ENCODE measurements around the gene ZER1. TPM values are rescaled to one million over a fixed set of nuclear protein-coding genes. Genes with fewer than 3 reads are reported as not detected.

ZER1 gene
- total and polyA plus RNA-seq, 2 of the 8 experiments (the other 6 are each of a cell fraction or from before 2014, with no cell fraction given), result 20.5 to 26.6 TPM

DNA sequence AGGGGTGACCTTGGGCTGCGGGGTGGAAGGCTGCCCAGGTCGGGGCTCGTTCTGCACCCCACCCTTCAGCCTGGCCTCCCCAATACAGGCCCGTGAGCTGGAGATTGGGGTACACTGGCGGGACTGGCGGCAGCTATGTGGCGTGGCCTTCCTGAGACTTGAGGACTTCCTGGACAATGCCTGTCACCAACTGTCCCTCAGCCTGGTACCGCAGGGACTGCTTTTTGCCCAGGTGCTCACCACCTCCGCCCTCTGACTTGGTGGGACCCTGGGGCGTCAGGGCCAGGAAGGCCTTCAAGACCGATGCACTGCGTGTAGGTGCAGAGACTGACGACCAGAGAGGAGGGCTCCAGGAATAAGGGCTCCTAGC is 58.3 kb downstream of the ZER1 start (continued):
- TF ChIP-seq POU5F1 (IDR thresholded peaks at IDR 0.05; ENCODE audit: low read depth, low read length) (no peak), SP1 (IDR thresholded peaks at IDR 0.05; ENCODE audit: low read depth, low read length) (no peak)
